HL-60 (cell line): Measurements from ENCODE around the gene CTTNBP2NL.

Experiments used
- POLR2AphosphoS5 ChIP-seq: IDR thresholded peaks from 2 replicates; pipeline ENCODE4 v1.6.1; 2012; ENCODE audit warnings: low read depth
- TF ChIP-seq, protein P1 (sequence below): IDR thresholded peaks from one replicate; pipeline ENCODE4 v1.5.1; 2011; ENCODE audit warnings: low read length, control low read depth, inconsistent platforms; ENCODE audit not compliant: insufficient read depth

DNA sequence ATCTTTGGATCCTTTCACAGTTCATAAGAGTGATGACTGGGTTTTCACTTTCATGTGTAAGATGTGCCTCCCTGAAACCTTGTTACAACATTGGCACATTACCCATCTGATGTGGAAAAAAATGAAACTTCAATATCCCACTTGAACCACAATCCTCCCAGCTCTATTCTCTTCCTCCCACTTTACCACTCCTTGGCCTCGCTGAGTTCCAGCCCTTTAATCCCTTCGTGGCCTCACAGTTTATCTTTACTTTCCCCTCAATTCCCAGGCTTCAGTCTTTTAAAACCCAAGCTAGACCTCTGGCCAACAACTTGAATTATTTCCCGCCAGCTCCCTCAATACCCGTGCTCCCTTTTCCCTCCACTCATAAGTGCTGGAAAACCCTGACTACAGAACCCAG lies 25.0 kb upstream of the CTTNBP2NL start:
- no peak for TF ChIP-seq POLR2AphosphoS5
- TF ChIP-seq, protein P1, sequence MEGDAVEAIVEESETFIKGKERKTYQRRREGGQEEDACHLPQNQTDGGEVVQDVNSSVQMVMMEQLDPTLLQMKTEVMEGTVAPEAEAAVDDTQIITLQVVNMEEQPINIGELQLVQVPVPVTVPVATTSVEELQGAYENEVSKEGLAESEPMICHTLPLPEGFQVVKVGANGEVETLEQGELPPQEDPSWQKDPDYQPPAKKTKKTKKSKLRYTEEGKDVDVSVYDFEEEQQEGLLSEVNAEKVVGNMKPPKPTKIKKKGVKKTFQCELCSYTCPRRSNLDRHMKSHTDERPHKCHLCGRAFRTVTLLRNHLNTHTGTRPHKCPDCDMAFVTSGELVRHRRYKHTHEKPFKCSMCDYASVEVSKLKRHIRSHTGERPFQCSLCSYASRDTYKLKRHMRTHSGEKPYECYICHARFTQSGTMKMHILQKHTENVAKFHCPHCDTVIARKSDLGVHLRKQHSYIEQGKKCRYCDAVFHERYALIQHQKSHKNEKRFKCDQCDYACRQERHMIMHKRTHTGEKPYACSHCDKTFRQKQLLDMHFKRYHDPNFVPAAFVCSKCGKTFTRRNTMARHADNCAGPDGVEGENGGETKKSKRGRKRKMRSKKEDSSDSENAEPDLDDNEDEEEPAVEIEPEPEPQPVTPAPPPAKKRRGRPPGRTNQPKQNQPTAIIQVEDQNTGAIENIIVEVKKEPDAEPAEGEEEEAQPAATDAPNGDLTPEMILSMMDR: no peak
